Measurements from ENCODE around the gene CLEC16A. TPM values are rescaled to one million over a fixed set of nuclear protein-coding genes. Genes with fewer than 3 reads are reported as not detected.

CLEC16A gene
- total and polyA plus RNA-seq, 9 of the 15 experiments (the other 6 are each of a cell fraction or from before 2014, with no cell fraction given): 1.00 to 22.3 (median 10.0) TPM

- H3K27ac ChIP-seq (ENCODE audit: extremely low read depth, low read depth, low read length): no peak overlapping the region
- no peak overlapping the region for H3K4me2 ChIP-seq (ENCODE audit: insufficient read depth, low read length)
- no peak for FAIRE-seq
- intact Hi-C loops (cut with micrococcal nuclease): no loop called here
- no peaks in the 10 kb centered on the region for H3K9me3 ChIP-seq (replicated peaks; ENCODE audit: control insufficient read depth, insufficient read depth, low read depth, low read length)
- ChIA-PET CTCF (ENCODE audit: low intra/inter-chr PET ratio) (no interaction called here), POLR2A (interaction anchor here (0.6 to 1.8 kb wide), 2 partner anchors 9 to 62 kb away, joined by 3 to 4 read pairs; partner anchors contain the start of gene SOCS1)
- no peak overlapping the region for H3K4me3 ChIP-seq
- H3K4me1 ChIP-seq (replicated peaks in 1 of 2; ENCODE audit: control insufficient read depth in 2 of 2, insufficient read depth in 2 of 2, low read length in 2 of 2): peaks cover 6 to 19% of the 10 kb centered on the region in 2 experiments; a peak in 3 of 5 replicates
- no TSS peak for BruUV-seq (replicated peaks)
- no peaks in the 10 kb centered on the region; a peak in 1 of 5 replicates for H3K27me3 ChIP-seq (ENCODE audit: control insufficient read depth in 2 of 2, insufficient read depth in 2 of 2, low read length in 2 of 2)
- no peak for DNase-seq (ENCODE audit: extremely low read depth in 1 of 4, low spot score in 3 of 4)
- no peaks in the 10 kb centered on the region for H3K79me2 ChIP-seq (ENCODE audit: control insufficient read depth, insufficient read depth, low read length)
- ATAC-seq: no peak
- H2AFZ ChIP-seq (ENCODE audit: low read depth, low read length): no peak overlapping the region
- H3K9me1 ChIP-seq (ENCODE audit: control insufficient read depth, insufficient read depth, low read length): no peaks in the 10 kb centered on the region
- no peak overlapping the region for H3K9ac ChIP-seq (ENCODE audit: insufficient read depth in 1 of 2, low read depth in 2 of 2, low read length in 2 of 2)
- no peaks in the 10 kb centered on the region for H4K20me1 ChIP-seq (replicated peaks; ENCODE audit: control insufficient read depth, insufficient read depth, low read length)
- in situ Hi-C loops (cut with MboI): no loop called here
- H3K36me3 ChIP-seq (ENCODE audit: control insufficient read depth, insufficient read depth, low read length): no peaks in the 10 kb centered on the region
- TF ChIP-seq ILF3 (IDR thresholded peaks at IDR 0.05; ENCODE audit: borderline replicate concordance) (no peak), ZNF263 (CRISPR knock-in tag; IDR thresholded peaks at IDR 0.05; ENCODE audit: borderline replicate concordance) (peak; percentile 25; the same call in 1 of the 2 replicates), MTA1 (IDR thresholded peaks at IDR 0.05; ENCODE audit: borderline replicate concordance) (peak; percentile 73; the same call in 1 of the 2 replicates), MTA2 (IDR thresholded peaks at IDR 0.05; ENCODE audit: low read depth) (no peak), BRD4 (IDR thresholded peaks at IDR 0.05) (no peak), ZNF695 (CRISPR knock-in tag; IDR thresholded peaks at IDR 0.05) (no peak), ZNF384 (IDR thresholded peaks at IDR 0.05; ENCODE audit: low read depth, low read length) (no peak), SREBF2 (CRISPR knock-in tag; IDR thresholded peaks at IDR 0.05) (no peak), ETS1 (conservative IDR thresholded peaks at IDR 0.05; ENCODE audit: control insufficient read depth, low read depth, low read length) (no peak), CXXC5 (CRISPR knock-in tag; IDR thresholded peaks at IDR 0.05) (no peak), TCF7L2 (IDR thresholded peaks at IDR 0.05; ENCODE audit: low read depth, low read length) (no peak), CREB3L1 (IDR thresholded peaks at IDR 0.05; ENCODE audit: borderline replicate concordance, low read depth) (no peak), SNRNP70 (optimal IDR thresholded peaks at IDR 0.05; ENCODE audit: low read depth, low read length) (no peak), ZNF512 (tag; IDR thresholded peaks at IDR 0.05) (peak; percentile 73), YBX1 (IDR thresholded peaks at IDR 0.05) (no peak), NFYB (IDR thresholded peaks at IDR 0.05; ENCODE audit: extremely low read depth, insufficient read length) (no peak), THRAP3 (IDR thresholded peaks at IDR 0.05; ENCODE audit: borderline replicate concordance) (no peak), EGR1 (conservative IDR thresholded peaks at IDR 0.05) (peak; percentile 17; the same call in 1 of the 2 replicates), MYC (IDR thresholded peaks at IDR 0.05; ENCODE audit: low read depth, low read length) (no peak), MYC (CRISPR knock-in tag; IDR thresholded peaks at IDR 0.05; ENCODE audit: borderline replicate concordance, low read depth) (no peak), CBX1 (IDR thresholded peaks at IDR 0.05; ENCODE audit: low read depth) (no peak), HDAC6 (IDR thresholded peaks at IDR 0.05; ENCODE audit: low read depth, low read length) (no peak), RFX1 (IDR thresholded peaks at IDR 0.05) (no peak)
Observed at GRCh38 chr16:11193494-11193893, 249.1 kb downstream of the CLEC16A start.

Measured in K562 (cell line).